ENCODE data around the gene TMEM86A.

The TMEM86A gene

GRCh38 chr11:18700872-18701271, 2.3 kb downstream of the TMEM86A start:
- no peak for DNase-seq

DNA sequence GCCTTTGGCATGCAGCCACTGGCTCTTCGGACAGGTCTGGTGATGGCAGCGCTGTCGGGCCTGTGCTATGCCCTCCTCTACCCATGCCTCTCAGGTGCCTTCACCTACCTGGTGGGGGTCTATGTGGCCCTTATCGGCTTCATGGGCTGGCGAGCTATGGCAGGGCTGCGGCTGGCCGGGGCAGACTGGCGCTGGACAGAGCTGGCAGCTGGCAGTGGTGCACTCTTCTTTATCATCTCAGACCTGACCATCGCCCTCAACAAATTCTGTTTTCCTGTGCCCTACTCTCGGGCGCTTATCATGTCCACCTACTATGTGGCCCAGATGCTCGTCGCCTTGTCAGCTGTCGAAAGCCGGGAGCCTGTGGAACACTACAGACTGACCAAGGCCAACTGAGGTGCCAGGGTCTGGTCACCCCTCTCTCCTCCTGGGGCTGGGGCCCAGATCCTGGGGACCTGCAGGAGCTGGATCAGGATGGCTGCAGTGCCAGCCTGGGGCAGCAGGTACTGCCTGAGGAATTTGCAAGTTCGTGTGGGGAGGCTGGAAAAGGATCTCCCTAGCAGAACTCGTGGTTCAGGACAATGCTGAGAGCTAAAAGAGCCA, 3.1 kb downstream of the TMEM86A start:
- DNase-seq, result no peak

- DNase-seq, result no peak
Observed at GRCh38 chr11:18703001-18703763, 4.6 kb downstream of the TMEM86A start.

- no peak for DNase-seq
Observed at GRCh38 chr11:18704045-18704645, 5.6 kb downstream of the TMEM86A start.

DNA sequence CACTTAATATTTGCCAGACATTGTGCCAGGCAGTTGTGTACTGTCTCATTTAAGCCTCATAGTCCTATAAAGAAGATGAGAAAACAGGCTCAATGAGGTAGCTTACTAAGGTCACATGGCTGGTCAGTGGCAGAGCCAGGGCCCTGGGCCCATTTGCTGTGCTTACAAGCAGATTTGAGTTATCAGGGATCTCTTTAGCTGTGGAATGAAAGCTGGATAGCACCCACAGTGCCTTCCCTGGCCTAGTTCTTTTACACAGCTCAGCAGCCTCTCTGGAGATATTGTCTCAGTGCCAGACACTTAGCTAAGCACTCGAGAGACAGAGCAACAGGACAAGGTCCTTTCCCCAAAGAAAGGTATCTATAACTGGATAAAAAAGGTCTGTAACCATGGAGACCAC, 6.1 kb downstream of the TMEM86A start:
- DNase-seq, result no peak

GRCh38 chr11:18705651-18706281, 7.2 kb downstream of the TMEM86A start:
- DNase-seq, result no peak

GRCh38 chr11:18706330-18707243, 8.0 kb downstream of the TMEM86A start:
- DNase-seq, result no peak

DNA sequence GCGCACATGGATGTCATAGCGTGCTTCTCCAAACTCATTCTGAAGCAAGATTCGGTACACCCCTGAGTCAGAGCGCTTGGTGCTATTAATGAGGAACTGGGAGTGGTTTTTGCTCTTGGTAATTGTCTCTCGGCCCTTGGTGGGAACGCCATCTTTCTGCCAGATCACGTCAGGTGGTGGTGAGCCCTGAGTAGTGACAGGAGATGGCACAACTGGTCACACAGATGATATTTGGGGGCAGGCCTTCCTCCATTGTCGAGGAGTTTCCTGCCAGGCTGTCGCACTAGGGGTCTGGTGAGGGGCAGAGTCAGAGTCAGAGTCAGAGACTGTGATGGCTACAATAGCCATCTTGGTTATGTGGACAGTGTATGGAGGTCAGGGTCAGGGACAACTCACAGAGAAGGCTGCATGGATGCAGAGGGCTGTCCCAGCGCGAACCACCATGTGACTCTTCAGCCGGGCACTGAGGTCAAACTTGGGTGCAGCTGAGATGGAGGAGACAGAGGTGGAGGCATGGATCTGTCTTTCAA, 9.3 kb downstream of the TMEM86A start:
- no peak for DNase-seq

DNA sequence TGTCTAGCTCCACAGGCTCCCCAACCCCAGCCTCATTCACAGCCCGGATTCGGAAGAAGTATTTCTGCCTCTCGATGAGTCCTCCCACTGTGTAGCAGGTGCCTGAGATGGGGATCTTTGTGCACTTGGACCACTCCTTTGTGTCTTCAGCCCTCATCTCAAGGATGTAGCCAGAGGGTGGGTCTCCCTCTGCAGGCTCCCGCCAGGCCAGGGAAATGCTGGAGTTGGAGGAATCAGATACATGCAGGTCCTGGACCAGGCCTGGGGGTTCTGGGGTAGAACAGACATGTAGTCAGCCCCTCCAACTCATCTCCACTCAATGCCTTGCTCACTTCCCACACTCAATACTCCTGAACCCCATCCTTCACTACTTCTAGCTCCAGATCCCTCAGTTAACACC, 10.8 kb downstream of the TMEM86A start:
- no peak for DNase-seq

DNA sequence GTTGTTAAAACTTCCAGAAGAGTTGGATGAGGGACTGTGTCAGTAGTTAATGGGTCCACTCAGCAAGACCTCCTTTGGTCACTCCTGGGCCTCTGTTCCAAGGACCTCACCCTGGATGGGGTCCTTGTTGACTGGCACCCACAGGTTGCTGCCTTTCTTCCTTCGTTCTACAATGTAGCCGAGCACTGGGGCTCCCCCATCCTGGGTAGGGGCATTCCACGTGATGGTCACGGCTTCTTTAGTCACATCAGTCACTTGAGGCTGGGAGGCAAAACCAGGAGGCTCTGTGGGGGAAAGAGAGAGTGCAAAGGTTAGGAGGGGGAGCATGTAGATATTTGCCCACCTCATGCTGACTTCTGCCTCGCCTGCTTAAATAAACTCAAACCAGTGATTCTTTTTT, 12.0 kb downstream of the TMEM86A start:
- DNase-seq, result no peak

DNA sequence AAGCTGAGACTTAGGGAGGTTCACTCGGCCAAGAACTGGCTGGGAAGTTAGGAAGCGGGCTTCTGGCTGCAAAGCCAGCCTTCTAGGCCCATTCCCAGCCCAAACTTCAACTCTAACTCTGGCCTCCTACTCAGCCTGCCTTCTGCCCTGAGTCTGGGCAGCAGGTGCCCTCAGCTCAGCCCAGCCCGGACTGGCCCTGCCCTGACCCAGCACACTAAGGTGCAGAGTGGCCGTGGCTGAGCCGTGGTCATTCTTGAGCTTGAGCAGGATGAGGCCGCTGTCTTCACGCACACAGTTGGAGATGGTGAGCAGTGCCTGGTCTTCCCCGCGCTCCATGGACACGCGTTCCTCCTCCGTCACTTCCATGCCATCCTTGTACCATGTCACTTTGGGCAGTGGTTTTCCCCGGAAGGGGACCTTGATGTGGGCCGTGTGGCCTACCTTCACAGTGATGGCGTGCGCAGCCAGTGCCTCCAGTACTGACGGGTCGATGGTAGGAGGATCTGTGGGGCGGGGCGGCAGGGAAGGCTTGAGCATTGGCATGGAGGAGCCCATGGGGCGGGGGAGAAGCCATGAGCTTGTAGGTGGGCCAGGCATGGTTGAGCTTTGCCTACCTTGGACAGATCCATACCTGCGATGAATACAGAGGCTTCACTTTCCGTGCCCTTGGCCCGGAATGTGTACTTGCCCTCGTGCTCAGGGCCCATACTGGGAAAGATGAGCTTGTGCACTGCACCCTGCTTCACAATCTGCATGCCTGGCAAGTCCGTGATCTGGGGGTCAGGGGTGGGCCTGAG, 15.3 kb downstream of the TMEM86A start:
- no peak for DNase-seq

- DNase-seq, result no peak
Observed at GRCh38 chr11:18714443-18714780, 15.8 kb downstream of the TMEM86A start.

DNA sequence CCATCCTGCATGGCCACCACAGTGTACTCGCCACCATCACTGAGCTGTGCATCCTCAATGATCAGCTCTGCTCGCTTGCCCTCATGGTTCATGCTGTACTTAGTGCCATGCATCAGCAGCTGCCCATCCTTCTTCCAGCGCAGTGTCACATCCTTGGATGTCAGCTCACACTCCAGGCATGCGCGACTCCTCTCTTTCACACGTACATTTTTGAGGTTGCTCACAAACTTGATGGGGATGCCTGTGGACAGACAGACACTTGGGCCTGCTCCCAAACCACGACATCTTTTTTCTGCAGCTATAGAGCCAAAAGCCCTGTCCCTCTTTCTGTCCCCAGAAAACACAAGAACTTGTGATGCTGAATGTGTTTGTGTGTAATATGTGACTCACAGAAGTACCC, 16.9 kb downstream of the TMEM86A start:
- no peak for DNase-seq

DNA sequence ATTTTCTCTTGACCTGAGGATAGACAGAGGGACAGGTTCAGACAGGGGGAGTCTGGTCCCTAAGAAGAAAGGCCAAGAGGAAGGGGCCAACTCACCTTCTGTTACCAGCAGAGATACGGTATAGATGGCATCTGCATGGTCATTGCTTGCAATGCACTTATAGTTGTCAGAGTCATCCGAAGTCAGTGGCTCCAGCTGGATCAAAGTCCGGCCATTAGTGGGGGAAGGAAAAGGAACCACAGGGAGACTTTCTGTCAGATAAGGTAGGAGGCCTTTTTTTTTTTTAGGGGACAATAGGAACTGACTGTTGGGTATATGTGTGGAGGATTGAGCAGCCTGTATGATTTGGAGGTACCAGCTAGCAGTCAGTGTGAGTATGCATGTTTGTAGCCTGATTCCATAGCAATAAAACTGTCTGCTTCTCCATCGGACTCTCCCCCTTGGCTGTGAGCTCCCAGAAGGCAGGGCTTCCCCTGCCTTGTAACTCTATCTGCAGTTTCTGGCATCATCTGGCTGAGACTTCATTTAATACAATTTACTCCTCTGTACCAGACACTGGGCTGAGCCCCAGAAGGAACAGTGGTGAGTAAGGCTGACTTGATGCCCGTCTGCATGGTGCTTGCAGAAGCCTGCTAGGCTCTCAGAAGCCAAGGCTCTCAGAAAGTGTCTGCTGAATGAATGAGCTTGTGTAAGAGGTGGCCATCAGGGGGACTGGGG, 21.7 kb downstream of the TMEM86A start:
- DNase-seq, result no peak

- peak; percentile 78 for DNase-seq
Observed at GRCh38 chr11:18720808-18721560, 22.4 kb downstream of the TMEM86A start.

- peak; percentile 59 for DNase-seq
Observed at GRCh38 chr11:18721561-18722292, 23.1 kb downstream of the TMEM86A start.

- no peak for DNase-seq
Observed at GRCh38 chr11:18722293-18722637, 23.7 kb downstream of the TMEM86A start.

- no peak for DNase-seq
Observed at GRCh38 chr11:18723991-18724390, 25.4 kb downstream of the TMEM86A start.

DNA sequence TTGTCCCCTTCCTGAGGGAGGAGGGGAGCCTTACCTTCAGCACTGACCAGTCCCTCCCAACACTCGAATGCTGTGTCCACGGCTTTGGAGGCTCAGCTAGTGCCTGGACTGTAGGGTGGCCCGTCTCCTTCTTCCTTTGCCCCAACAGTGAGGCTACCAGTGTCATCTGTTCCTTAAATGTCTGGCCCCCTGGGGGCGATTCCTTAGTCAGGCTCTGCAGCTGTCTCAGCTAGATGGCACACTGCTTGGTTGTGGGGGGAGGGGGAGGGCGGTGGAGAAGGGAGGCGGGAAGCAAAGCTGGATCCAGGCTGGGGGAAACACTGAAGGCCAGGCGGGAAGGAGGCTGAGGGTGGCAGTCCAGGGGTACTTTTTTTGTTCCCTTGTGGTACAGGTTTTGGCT, 27.5 kb downstream of the TMEM86A start, which contains the start of gene IGSF22:
TSS of gene IGSF22 (minus strand) at position 149 of the 400 bp plus-strand sequence. CDS start 1,952 bp downstream, outside the sequence.
- DNase-seq, result no peak
